Lung (tissue), 12 donors: ENCODE results near the gene ABHD16B. TPM values are rescaled to one million over a fixed set of nuclear protein-coding genes. Genes with fewer than 3 reads are reported as not detected.
A peak's percentile ranks its signal among the peaks of the same experiment; 100 is the strongest.

Source experiments
- ATAC-seq: fragments of 200-7000 bp; cut with Tn5 transposase; one replicate; pipeline ENCODE4 v1.9.1; 2020; ENCODE audit warnings: moderate number of reproducible peaks; ENCODE audit not compliant: insufficient read depth, low FRiP score
- DNase-seq, 3 donors: peaks; one replicate each; pipeline ENCODE4 v3.0.0-alpha.2; 2013 to 2017
- H3K27ac ChIP-seq, 2 donors: one replicate each; pipeline ENCODE4 v1.5.1; 2013; ENCODE audit warnings: mild to moderate bottlenecking in 2 of 2, moderate library complexity in 2 of 2, control low read depth in 1 of 2, inconsistent platforms in 1 of 2, low read depth in 1 of 2, low read length in 1 of 2
- H3K27me3 ChIP-seq, 3 donors: one replicate each; pipeline ENCODE4 v1.5.1; 2013; ENCODE audit warnings: low read length in 2 of 3; ENCODE audit not compliant: control insufficient read depth in 3 of 3, insufficient read depth in 3 of 3
- H3K36me3 ChIP-seq, 4 donors: one replicate each; pipeline ENCODE4 v1.5.1; 2013; ENCODE audit warnings: low read length in 4 of 4, mild to moderate bottlenecking in 1 of 4, moderate library complexity in 1 of 4; ENCODE audit not compliant: control insufficient read depth in 4 of 4, insufficient read depth in 4 of 4
- H3K4me1 ChIP-seq, 5 donors: one replicate each; pipeline ENCODE4 v1.5.1; 2013; ENCODE audit warnings: low read length in 5 of 5, mild to moderate bottlenecking in 2 of 5, moderate library complexity in 1 of 5; ENCODE audit not compliant: control insufficient read depth in 5 of 5, insufficient read depth in 5 of 5
- H3K4me3 ChIP-seq: one replicate; pipeline ENCODE4 v1.5.1; 2013; ENCODE audit warnings: mild to moderate bottlenecking, control low read depth, moderate library complexity
- H3K9ac ChIP-seq, 2 donors: one replicate each; pipeline ENCODE4 v1.5.1; 2013; ENCODE audit warnings: low read length in 2 of 2, control low read depth in 1 of 2; ENCODE audit not compliant: insufficient read depth in 1 of 2
- H3K9me3 ChIP-seq, 4 donors: one replicate each; pipeline ENCODE4 v1.5.1; 2013; ENCODE audit warnings: low read length in 3 of 4, mild to moderate bottlenecking in 1 of 4, moderate library complexity in 1 of 4; ENCODE audit not compliant: control insufficient read depth in 4 of 4, insufficient read depth in 3 of 4
- WGBS, 2 donors: extraction: QIAGEN DNeasy Blood & Tissue Kit; methylation state at CpG; one replicate each; pipeline ENCODE4 v1.1.7; 2013; 5-methylcytosine and 5-hydroxymethylcytosine counted together
- polyA plus RNA-seq, 2 donors: library from polyadenylated mRNA; stranded (reverse); fragments of 200-250 nt; gene quantifications; one replicate each; pipeline ENCODE4 v1.2.1, GENCODE V29; 2013
- total RNA-seq, 2 donors: library from RNA; depleted of rRNA in 1 of 2; stranded (reverse); fragments of >200 nt in 1 of 2; gene quantifications; one replicate each; pipeline ENCODE4 v1.2.1, GENCODE V29; 2014 to 2021
- TF ChIP-seq, protein P1 (sequence below): IDR thresholded peaks from 2 replicates; pipeline ENCODE4 v1.5.1; 2012; ENCODE audit warnings: mild to moderate bottlenecking; ENCODE audit errors: control extremely low read depth, extremely low read depth
- donor health status: control.
- donor health status: control.
- donor health status: Bipolar disorder and iron deficiency.
- donor health status: healthy.
- donor health status: DM: yes; HTN: yes; CAD: no.

The ABHD16B gene
- total and polyA plus RNA-seq, 4 donors: 0.89 to 1.5 TPM; not detected in 2

DNA sequence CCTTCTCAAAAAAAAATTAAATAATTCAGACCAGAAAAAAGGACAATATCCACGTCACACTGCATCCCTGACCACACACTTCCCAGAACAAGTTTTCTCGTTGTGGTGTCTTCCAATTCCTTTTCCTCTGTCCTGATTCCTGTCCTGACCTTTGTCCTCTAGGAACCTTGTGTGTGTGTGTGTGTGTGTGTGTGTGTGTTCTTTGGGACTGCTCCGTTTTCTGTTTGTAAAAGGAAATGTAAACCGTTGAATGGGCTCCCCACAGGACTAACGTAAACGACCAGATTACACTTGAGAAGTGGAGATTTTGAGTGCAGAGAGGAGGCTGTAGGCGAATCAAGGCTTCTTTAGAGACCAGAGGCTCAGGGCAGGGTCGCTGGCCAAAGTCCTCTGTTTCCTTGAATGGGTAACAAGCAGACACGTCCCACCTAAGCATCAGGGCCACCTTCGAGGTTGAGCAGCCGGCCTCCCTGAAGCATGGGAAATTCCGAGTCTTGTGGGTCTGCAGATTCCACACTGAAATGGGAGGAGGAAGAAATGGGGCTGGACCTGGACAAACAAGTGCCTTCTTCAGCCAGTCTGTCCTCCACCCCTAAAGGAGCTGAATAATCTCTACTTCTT, 37.5 kb upstream of the ABHD16B start:
- H3K27me3 ChIP-seq: peaks cover 0 to 14% (median 0%) of the 10 kb centered on the region in 3 donors
- ATAC-seq (no peak), DNase-seq (no peak)
- H3K27ac ChIP-seq: no peak overlapping the region
- WGBS, 2 donors: 51 to 64% methylated on average over 12 of the region's 12 CpGs
- peaks cover 0 to 22% (median 4%) of the 10 kb centered on the region in 5 donors for H3K4me1 ChIP-seq
- no peaks in the 10 kb centered on the region for H3K36me3 ChIP-seq
- no peaks in the 10 kb centered on the region for H3K9me3 ChIP-seq
- no peak overlapping the region for H3K4me3 ChIP-seq
- TF ChIP-seq, protein P1, sequence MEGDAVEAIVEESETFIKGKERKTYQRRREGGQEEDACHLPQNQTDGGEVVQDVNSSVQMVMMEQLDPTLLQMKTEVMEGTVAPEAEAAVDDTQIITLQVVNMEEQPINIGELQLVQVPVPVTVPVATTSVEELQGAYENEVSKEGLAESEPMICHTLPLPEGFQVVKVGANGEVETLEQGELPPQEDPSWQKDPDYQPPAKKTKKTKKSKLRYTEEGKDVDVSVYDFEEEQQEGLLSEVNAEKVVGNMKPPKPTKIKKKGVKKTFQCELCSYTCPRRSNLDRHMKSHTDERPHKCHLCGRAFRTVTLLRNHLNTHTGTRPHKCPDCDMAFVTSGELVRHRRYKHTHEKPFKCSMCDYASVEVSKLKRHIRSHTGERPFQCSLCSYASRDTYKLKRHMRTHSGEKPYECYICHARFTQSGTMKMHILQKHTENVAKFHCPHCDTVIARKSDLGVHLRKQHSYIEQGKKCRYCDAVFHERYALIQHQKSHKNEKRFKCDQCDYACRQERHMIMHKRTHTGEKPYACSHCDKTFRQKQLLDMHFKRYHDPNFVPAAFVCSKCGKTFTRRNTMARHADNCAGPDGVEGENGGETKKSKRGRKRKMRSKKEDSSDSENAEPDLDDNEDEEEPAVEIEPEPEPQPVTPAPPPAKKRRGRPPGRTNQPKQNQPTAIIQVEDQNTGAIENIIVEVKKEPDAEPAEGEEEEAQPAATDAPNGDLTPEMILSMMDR: no peak
- no peak overlapping the region for H3K9ac ChIP-seq

DNA sequence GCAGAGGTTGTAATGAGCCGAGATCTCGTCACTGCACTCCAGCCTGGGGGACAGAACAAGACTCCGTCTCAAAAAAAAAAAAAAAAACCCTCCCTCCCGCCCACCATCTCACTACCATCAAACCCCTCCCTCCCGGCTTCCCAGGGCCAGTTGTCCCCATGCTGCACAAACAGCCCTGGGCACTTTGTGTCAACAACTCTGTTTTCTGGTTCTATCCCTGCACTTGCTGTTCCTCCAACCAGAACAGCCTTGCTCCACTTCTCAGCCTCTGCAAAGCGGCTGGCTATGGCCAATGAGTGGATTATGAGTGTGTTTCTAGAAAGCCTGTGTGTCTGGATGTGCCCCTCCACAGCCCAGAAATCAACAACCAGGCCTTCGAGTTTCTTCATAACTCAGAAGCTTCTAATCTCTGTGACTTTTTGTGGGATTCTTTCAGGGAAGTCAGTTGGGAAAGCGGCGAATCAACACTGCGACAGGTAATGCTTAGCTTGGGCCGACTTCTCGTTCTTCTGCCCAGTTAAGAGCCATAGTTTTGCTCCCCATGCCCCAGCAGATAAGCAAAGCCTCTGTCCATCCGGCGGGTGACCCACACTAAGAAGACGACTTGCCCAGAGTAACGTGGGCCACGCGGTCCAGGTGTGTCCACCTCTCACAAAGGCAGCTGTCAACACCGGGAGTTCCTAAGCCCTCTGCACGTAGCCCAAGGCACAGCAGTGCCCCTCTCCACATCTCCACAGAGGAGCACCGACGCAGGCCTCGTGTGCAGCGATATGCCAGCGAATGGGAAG, 35.8 kb upstream of the ABHD16B start:
- Histone ChIP-seq H3K4me3 (no peak overlapping the region), H3K27ac (no peak overlapping the region), H3K4me1 (peaks cover 0 to 22% (median 4%) of the 10 kb centered on the region in 5 donors), H3K27me3 (peaks cover 0 to 26% (median 5%) of the 10 kb centered on the region in 3 donors), H3K9ac (no peak overlapping the region), H3K9me3 (no peaks in the 10 kb centered on the region), H3K36me3 (no peaks in the 10 kb centered on the region)
- 76 to 89% methylated on average over 22 to 25 of the region's 25 CpGs for WGBS, 2 donors
- TF ChIP-seq, protein P1: no peak
- ATAC-seq: no peak
- no peak for DNase-seq

DNA sequence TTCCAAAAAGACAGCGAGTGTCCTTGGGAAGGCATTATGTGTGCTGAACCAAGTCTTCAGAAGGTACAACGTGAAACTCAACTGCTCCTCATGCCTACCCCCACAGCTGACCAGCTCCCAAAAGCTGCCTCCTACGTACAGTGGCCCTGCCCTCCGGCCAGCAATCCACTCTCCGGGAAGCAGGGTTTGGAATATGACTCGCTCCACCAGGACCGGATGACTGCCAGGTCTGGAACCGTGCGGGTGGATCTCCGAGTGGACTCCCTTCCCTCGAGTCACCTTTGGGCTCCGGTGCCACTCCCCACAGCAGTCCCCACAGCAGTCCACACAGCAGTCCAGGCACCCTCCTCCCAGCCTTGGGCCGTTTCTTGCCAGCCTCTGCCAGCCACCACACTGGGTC, 34.5 kb upstream of the ABHD16B start:
- no peak overlapping the region for H3K9ac ChIP-seq
- TF ChIP-seq, protein P1: no peak
- H3K9me3 ChIP-seq: no peaks in the 10 kb centered on the region
- peaks cover 0 to 23% (median 4%) of the 10 kb centered on the region in 5 donors for H3K4me1 ChIP-seq
- H3K27me3 ChIP-seq: peaks cover 0 to 26% (median 5%) of the 10 kb centered on the region in 3 donors
- WGBS, 2 donors: 80 to 87% methylated on average over 13 of the region's 13 CpGs
- peak overlapping the region in 1 of 2 donors; percentile 22 for H3K27ac ChIP-seq
- H3K36me3 ChIP-seq: no peaks in the 10 kb centered on the region
- ATAC-seq (no peak), DNase-seq (no peak)
- H3K4me3 ChIP-seq: no peak overlapping the region
